ENCODE measurements around the gene EXOC3L1.

DNA sequence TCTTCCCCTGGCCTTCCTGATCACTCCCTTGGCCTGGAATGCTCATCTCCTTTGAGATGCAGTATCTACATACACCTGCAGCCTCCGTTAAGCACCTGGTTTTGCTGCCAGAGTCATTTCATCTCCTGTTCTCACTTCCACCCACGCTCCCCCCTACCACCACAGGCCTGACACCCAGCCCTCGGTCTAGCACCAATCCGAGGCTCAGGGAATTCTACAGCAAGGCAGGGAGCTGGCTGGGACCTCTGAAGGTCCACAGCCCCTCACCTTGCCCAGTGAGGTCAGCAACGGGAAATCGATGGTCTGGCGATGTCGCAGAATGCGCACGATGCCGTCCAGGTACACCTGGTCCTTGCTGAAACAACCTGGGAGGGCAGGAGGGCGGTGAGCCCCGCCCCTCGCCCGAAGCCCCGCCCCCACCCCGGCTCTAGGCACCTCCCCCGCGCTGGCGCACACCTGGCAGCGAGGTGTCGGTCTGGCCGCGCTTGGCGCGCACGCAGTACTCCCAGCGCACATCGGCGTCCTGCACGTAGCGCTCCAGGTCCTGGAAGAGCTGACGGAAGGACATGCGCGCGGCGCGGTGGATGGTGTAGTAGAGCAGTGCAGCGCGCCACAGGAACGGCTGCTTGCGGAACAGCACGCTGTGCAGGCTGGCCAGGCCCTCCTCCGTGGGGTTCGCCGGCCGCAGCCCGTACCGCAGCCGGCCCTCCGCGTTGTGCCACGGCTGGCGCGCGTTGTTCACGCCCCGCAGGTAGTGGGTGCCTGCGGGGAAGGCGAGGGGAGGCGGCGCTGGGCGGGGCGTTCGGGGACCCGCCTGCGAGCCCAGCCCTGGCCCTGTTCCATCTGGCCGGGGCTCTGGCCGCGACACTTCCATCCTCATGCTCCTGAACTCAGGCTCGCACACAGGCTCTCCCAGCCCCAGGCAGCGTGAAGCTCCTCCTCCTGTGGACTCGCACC lies 11.9 kb downstream of the EXOC3L1 start:
- TF ChIP-seq, protein P1, sequence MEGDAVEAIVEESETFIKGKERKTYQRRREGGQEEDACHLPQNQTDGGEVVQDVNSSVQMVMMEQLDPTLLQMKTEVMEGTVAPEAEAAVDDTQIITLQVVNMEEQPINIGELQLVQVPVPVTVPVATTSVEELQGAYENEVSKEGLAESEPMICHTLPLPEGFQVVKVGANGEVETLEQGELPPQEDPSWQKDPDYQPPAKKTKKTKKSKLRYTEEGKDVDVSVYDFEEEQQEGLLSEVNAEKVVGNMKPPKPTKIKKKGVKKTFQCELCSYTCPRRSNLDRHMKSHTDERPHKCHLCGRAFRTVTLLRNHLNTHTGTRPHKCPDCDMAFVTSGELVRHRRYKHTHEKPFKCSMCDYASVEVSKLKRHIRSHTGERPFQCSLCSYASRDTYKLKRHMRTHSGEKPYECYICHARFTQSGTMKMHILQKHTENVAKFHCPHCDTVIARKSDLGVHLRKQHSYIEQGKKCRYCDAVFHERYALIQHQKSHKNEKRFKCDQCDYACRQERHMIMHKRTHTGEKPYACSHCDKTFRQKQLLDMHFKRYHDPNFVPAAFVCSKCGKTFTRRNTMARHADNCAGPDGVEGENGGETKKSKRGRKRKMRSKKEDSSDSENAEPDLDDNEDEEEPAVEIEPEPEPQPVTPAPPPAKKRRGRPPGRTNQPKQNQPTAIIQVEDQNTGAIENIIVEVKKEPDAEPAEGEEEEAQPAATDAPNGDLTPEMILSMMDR (IDR thresholded peaks at IDR 0.05; ENCODE audit: low read depth, low read length): no peak
- no peak for TF ChIP-seq MYC (IDR thresholded peaks at IDR 0.05; ENCODE audit: low read depth, low read length)
- no peak for TF ChIP-seq MAX (IDR thresholded peaks at IDR 0.05; ENCODE audit: low read depth, low read length)
- TF ChIP-seq POLR2A (IDR thresholded peaks at IDR 0.05; ENCODE audit: extremely low read depth, insufficient read length): no peak

Measured in NB4 (cell line).